ENCODE data around the gene TFAP2B. TPM values are rescaled to one million over a fixed set of nuclear protein-coding genes. Genes with fewer than 3 reads are reported as not detected.
A peak's percentile ranks its signal among the peaks of the same experiment; 100 is the strongest.

Gene TFAP2B
- polyA plus RNA-seq, 1 donor from 2014 or later: not detected

DNA sequence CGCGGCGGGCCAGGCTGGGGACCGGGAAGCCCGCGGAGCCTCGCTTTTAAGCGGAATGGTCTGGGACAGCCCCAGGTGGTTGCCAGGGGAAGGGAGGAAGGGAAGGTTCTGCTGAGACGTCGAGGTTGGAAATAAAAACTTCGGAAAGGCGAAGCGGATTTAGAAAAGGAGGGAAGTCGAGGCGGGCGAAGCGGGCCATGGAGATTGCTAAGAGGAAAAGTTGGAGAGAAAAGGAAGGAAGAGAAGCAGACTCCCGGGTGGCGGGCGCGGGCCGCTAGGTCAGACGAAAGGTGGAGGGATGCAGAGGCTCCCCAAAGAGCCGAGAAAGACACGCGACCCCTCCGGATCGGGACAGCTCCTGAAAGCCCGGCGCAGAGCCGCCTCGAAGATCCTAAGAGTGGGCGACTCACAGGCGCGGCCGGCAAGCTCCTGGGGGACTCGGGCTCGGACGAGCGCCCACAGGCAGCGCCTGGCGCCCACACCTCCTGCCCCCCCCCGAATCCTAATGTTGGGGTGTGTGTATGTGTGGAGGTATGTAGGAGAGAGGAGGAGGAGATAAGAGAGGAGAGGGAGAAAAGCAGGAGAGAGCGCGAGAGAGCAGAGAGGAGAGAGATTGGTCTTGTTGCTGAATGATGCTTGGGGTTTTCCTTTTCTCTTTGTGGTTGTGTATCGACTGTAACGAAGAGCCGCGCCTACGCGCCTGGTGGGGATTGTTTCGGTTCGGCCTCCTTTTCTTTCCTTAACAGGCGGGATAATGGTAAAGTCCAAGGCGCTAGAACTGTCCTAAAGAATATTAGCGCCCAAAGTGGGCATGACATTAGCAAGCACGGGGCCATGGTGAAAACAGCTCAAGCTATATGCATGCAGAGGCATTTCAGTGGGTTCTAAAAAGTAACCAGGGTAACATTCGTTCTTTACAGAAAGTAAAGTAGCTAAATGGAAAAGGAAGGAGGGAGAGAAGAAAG lies 1.5 kb downstream of the TFAP2B start:
- Histone ChIP-seq H3K36me3 (ENCODE audit: insufficient read depth, low read length) (no peaks in the 10 kb centered on the region), H3K9me3 (ENCODE audit: low read length) (no peaks in the 10 kb centered on the region), H4K20me1 (ENCODE audit: insufficient read depth) (no peaks in the 10 kb centered on the region), H3K9ac (ENCODE audit: low read length) (no peak overlapping the region), H3K4me3 (ENCODE audit: low read length) (no peak overlapping the region), H3F3A (ENCODE audit: insufficient read depth, low read length, poor library complexity, severe bottlenecking) (no peaks in the 10 kb centered on the region), H2AFZ (ENCODE audit: low read depth, low read length) (no peak overlapping the region), H3K27me3 (ENCODE audit: insufficient read depth, low read depth, low read length) (peaks cover 99% of the 10 kb centered on the region), H3K4me2 (ENCODE audit: low read length) (no peak overlapping the region), H3K9me2 (ENCODE audit: insufficient read depth, low read length) (no peaks in the 10 kb centered on the region), H3K27ac (ENCODE audit: low read length) (no peak overlapping the region), H3K79me2 (replicated peaks; ENCODE audit: insufficient read depth, low read length) (no peaks in the 10 kb centered on the region)
- TF ChIP-seq EZH2 (IDR thresholded peaks at IDR 0.05; ENCODE audit: borderline replicate concordance, insufficient read depth, low read length, poor library complexity, severe bottlenecking): peak; percentile 28
- no peak for TF ChIP-seq TAF1 (IDR thresholded peaks at IDR 0.05; ENCODE audit: low read depth)
- no peak for TF ChIP-seq RAD21 (conservative IDR thresholded peaks at IDR 0.05)
- no peak for TF ChIP-seq POLR2AphosphoS5 (IDR thresholded peaks at IDR 0.05)
- TF ChIP-seq, protein P1, sequence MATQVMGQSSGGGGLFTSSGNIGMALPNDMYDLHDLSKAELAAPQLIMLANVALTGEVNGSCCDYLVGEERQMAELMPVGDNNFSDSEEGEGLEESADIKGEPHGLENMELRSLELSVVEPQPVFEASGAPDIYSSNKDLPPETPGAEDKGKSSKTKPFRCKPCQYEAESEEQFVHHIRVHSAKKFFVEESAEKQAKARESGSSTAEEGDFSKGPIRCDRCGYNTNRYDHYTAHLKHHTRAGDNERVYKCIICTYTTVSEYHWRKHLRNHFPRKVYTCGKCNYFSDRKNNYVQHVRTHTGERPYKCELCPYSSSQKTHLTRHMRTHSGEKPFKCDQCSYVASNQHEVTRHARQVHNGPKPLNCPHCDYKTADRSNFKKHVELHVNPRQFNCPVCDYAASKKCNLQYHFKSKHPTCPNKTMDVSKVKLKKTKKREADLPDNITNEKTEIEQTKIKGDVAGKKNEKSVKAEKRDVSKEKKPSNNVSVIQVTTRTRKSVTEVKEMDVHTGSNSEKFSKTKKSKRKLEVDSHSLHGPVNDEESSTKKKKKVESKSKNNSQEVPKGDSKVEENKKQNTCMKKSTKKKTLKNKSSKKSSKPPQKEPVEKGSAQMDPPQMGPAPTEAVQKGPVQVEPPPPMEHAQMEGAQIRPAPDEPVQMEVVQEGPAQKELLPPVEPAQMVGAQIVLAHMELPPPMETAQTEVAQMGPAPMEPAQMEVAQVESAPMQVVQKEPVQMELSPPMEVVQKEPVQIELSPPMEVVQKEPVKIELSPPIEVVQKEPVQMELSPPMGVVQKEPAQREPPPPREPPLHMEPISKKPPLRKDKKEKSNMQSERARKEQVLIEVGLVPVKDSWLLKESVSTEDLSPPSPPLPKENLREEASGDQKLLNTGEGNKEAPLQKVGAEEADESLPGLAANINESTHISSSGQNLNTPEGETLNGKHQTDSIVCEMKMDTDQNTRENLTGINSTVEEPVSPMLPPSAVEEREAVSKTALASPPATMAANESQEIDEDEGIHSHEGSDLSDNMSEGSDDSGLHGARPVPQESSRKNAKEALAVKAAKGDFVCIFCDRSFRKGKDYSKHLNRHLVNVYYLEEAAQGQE (IDR thresholded peaks at IDR 0.05; ENCODE audit: borderline replicate concordance): no peak
- TF ChIP-seq EP300 (conservative IDR thresholded peaks at IDR 0.05; ENCODE audit: poor library complexity, severe bottlenecking): no peak
- TF ChIP-seq SMC3 (conservative IDR thresholded peaks at IDR 0.05; ENCODE audit: poor library complexity): no peak
- TF ChIP-seq, protein P2, sequence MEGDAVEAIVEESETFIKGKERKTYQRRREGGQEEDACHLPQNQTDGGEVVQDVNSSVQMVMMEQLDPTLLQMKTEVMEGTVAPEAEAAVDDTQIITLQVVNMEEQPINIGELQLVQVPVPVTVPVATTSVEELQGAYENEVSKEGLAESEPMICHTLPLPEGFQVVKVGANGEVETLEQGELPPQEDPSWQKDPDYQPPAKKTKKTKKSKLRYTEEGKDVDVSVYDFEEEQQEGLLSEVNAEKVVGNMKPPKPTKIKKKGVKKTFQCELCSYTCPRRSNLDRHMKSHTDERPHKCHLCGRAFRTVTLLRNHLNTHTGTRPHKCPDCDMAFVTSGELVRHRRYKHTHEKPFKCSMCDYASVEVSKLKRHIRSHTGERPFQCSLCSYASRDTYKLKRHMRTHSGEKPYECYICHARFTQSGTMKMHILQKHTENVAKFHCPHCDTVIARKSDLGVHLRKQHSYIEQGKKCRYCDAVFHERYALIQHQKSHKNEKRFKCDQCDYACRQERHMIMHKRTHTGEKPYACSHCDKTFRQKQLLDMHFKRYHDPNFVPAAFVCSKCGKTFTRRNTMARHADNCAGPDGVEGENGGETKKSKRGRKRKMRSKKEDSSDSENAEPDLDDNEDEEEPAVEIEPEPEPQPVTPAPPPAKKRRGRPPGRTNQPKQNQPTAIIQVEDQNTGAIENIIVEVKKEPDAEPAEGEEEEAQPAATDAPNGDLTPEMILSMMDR (IDR thresholded peaks at IDR 0.05; ENCODE audit: poor library complexity, severe bottlenecking): no peak
- TF ChIP-seq MXI1 (conservative IDR thresholded peaks at IDR 0.05; ENCODE audit: poor library complexity, severe bottlenecking): no peak

DNA sequence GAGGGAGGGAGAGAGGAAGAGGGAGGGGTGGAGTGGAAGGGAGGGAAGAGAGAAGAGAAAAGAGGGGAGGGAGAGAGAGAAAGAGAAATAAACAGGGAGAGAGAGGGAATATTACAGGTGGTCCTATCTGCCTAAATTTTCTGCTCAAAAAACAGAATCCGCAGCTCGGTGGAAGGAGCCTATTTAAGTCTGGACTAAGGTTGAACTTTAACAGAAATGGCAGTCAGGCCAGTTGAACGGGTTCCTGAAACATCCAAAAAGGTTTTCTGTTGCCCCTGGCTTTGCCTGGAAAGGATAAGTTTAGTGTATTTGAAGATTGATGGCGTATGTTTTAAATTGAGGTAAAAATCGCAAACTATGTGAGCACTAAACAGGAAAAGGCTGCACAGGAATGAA lies 2.2 kb downstream of the TFAP2B start:
- Histone ChIP-seq H3K27me3 (ENCODE audit: insufficient read depth, low read depth, low read length) (peaks cover 99% of the 10 kb centered on the region), H3K4me2 (ENCODE audit: low read length) (no peak overlapping the region), H3K4me3 (ENCODE audit: low read length) (no peak overlapping the region)

More for the DNA sequence above, 2.2 kb downstream of the TFAP2B start:
- Histone ChIP-seq H3K36me3 (ENCODE audit: insufficient read depth, low read length) (no peaks in the 10 kb centered on the region), H3K27ac (ENCODE audit: low read length) (no peak overlapping the region), H4K20me1 (ENCODE audit: insufficient read depth) (no peaks in the 10 kb centered on the region), H3F3A (ENCODE audit: insufficient read depth, low read length, poor library complexity, severe bottlenecking) (no peaks in the 10 kb centered on the region), H2AFZ (ENCODE audit: low read depth, low read length) (no peak overlapping the region), H3K9ac (ENCODE audit: low read length) (no peak overlapping the region), H3K79me2 (replicated peaks; ENCODE audit: insufficient read depth, low read length) (no peaks in the 10 kb centered on the region), H3K9me2 (ENCODE audit: insufficient read depth, low read length) (no peaks in the 10 kb centered on the region), H3K9me3 (ENCODE audit: low read length) (no peaks in the 10 kb centered on the region)
- no peak for TF ChIP-seq POLR2AphosphoS5 (IDR thresholded peaks at IDR 0.05)
- TF ChIP-seq EZH2 (IDR thresholded peaks at IDR 0.05; ENCODE audit: borderline replicate concordance, insufficient read depth, low read length, poor library complexity, severe bottlenecking): peak; percentile 8
- TF ChIP-seq, protein P2 (IDR thresholded peaks at IDR 0.05; ENCODE audit: poor library complexity, severe bottlenecking): no peak
- TF ChIP-seq EP300 (conservative IDR thresholded peaks at IDR 0.05; ENCODE audit: poor library complexity, severe bottlenecking): no peak

Data from neural cell (in vitro differentiated cells).